Measurements from ENCODE around the gene ENOX2.

DNA sequence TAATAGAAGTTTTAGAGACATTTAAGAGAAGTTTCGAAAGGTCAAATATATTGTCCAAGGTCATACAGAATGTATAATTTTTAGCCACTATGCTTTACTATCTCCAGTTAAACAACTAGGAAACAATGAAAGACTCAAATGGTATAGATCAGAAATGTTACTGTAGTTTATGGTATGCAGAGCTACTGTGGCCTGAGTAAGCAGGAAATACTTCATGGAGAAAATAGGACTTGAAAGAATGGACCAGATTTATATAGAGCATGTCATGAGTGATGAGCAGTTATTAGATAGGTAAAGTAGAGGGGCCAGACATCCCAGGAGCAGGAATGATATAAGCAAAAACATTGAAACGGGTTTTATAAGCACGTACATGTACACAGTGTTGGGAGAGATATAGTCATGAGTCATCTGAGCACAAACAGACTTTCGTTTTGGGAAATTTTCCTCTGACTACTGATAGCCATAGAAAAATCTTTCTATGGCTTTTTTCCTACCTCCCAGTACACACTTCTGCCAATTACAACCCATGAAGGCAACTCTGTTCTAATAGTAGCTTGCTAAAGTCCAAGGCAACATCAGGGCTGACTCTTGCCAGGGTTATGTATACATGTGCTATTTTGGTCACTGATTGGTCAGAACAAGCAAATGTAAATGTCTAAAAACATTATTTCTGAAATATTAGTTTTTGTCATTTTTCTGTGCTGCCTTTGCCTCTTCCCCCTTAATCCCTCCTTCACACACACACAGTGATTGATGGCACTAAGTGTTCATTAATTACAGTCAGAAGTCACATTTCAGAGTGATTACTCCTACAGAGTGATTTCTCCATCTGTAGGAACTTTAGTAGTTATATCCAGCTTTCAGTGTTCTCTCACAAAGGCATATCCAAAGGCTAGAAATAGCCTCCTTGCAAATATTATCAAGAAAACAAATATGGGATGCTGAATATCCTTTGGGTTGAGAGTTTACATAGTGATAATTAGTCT is 198.7 kb downstream of the ENOX2 start:
- TF ChIP-seq CTCF (IDR thresholded peaks at IDR 0.05) (no peak), POLR2A (IDR thresholded peaks at IDR 0.05) (no peak)

All from upper lobe of left lung (tissue), 4 donors.